EL (cell line): ENCODE measurements around the gene LMAN2.

ENCODE experiments used
- DNase-seq: peaks from one replicate; pipeline ENCODE4 v3.0.0-alpha.2; 2016

Gene LMAN2

GRCh38 chr5:177351392-177352329, at the start of gene LMAN2:
Gene LMAN2 (minus strand): TSS chr5:177351668. CDS start chr5:177351647, 21 bp downstream.
- peak; percentile 96 for DNase-seq

GRCh38 chr5:177399997-177400868, 48.8 kb upstream of the LMAN2 start, which contains the start of gene PFN3:
Gene PFN3 (minus strand): TSS chr5:177400661. CDS start chr5:177400576, 85 bp downstream.
- peak; percentile 22 for DNase-seq

DNA sequence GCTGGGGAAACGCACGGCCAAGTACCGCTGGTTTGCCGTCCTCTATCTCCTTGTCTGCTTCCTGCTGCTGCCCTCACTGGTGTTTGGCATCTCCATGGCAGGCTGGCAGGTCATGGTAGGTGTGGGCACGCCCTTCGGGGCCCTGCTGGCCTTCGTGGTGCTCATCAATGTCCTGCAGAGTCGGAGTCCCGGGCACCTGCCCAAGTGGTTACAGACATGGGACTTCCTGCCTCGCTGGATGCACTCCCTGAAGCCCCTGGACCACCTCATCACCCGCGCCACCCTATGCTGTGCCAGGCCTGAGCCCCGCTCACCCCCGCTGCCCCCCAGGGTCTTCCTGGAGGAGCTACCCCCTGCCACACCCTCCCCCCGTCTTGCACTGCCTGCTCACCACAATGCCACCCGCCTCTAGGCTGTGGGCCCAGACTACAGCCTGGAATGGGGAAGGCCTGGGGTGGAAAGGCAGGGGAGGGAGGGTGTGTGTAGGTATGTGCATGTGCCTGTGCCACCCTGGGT, 46.5 kb upstream of the LMAN2 start:
- DNase-seq = no peak

- DNase-seq = no peak
These were observed 45.3 kb upstream of the LMAN2 start for GRCh38 chr5:177396807-177397206.

- DNase-seq = no peak
These were observed 44.6 kb upstream of the LMAN2 start for GRCh38 chr5:177396078-177396477.

DNA sequence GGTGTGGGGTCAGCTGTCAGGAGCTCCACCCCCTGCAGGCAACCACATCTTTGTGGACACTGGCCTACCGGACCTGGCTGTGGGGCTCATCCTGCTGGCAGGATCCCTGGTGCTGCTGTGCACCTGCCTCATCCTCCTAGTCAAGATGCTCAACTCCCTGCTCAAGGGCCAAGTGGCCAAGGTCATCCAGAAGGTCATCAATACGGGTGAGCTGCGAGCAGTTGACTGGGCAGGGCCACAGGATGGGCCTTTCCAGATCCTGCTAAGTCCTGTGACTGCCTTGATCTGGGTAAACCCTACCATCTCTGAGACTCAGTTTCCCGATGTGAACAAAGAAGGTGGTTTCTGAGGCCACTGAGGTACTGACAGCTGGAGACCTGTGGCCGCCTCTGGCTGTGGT, 42.5 kb upstream of the LMAN2 start:
- no peak for DNase-seq

DNA sequence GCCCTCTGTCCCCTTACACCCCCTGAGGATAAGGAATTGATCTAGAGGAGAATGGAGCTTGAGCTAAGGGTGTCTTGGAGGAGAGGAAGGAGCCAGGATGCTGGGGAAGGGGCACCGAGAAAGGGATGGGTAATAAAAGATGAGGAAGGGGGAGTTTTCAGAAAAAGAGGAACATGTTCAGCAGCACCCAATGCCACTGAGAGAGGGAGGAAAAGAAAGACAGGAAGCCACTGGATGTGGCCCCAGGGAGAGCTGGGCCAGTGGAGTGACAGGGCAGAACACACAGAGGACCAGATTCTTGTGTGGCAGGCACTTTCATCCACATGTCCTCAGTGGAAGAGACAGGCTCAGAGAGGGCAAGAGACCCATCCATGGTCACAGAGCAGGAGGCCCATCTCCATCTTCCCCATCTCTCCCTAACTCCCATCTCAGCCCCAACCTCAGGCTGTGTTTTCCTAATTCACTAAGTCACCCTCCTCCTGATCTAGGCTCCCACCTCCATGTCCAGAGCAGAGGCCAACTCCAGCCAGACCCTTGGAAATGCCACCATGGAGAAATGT, 41.8 kb upstream of the LMAN2 start:
- DNase-seq = no peak

DNA sequence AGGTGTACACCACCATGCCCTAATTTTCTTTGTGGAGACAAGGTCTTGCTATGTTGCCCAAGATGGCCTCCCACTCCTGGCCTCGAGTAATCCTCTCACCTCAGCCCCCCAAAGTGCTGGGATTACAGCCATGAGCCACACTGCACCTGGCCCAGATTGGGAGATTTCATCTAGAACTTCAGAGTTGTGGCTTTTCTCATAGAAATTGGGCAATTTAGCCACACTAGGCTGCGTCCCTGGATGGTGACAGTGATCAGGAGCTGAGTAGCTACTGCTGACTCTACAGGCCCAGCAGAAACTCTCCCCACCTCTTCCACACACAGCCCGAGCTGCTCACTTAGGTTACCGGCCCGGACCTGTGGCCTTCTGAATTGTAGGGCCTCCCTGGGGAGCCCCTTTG, 41.3 kb upstream of the LMAN2 start:
- no peak for DNase-seq

DNA sequence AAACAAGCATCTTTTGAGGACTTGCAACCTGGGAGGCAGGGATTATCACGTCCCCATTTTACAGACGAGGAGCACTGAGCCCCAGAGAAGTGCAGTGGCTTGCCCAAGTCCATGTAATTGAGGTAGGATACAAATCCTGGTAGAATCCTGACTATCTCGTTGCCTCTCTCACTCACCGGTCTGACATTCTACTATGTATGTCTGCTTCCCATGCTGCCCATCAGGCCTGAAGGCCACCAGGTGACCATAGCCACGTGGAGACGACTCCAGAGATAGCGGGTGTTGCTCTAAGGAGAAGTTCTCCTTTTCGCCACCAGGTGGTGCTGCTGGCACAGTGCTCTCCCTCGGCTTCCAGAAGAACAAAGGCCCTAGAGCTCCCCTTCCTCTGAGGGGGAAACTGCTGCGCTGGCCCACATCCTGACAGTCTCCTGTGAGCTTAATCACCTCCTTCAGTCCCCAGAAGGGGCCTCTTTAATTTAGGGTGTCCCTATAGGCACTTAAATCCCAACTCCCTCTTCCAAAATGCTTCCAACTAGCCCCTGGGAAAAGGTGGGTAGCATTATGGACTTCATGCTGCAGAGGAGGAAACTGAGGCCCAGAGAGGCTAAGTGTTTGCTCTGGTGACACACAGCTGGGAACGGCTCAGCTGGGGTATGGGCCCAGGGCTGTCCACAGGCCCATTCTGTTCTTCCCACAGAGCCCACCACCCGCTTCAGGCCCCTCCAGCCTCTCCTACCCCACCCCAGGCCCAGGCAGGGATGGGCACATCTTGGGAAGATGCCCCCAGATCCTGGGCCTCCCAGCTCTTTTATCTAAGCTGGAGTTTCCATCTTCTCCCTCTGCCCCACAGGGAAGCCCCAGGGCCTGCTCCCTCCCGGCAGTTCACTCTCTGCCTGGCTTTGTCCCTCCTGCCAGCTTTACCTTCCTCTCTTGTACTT, 39.2 kb upstream of the LMAN2 start:
- DNase-seq = peak; percentile 85

GRCh38 chr5:177389241-177390169, 38.0 kb upstream of the LMAN2 start:
- DNase-seq = peak; percentile 97

- no peak for DNase-seq
These were observed 37.1 kb upstream of the LMAN2 start for GRCh38 chr5:177388521-177389052.

DNA sequence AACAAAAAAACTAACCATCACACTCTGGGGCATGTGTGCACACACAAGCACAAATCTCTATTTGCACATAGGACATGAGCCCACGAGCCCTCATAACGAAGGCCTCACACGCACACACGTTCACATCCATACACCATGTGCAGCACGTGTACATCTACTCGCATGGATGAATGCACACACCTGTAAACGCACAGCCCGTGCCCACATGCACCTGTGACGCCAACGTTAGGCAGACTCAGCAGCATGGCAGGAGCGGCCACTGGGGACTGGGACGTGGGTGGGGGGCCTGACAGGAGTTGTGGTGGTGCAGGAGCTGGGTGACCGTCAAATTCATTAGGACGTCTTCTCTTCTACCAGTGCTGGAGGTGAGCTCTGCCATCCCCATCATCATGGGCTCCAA, 35.9 kb upstream of the LMAN2 start:
- no peak for DNase-seq

DNA sequence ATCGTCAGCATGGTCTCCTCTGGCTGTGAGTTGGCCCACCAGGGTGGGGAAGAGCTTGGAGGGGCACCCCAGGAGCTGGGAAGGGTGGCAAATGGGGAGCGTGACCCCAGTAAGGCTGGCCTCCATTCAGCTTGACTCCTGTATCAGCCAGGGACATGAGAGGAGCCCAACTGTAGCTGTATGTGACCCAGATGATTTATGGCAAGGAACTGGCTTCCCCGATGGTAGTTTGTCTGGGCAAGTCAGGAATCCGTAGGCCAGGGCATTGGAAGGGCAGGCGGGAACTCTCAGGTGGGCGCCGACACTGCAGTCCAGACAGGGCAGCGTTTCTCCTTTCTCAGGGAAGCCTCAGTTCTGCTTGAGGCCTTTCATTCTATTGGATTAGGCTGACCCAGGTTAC, 35.1 kb upstream of the LMAN2 start:
- DNase-seq = no peak

GRCh38 chr5:177385720-177386119, 34.3 kb upstream of the LMAN2 start:
- no peak for DNase-seq

DNA sequence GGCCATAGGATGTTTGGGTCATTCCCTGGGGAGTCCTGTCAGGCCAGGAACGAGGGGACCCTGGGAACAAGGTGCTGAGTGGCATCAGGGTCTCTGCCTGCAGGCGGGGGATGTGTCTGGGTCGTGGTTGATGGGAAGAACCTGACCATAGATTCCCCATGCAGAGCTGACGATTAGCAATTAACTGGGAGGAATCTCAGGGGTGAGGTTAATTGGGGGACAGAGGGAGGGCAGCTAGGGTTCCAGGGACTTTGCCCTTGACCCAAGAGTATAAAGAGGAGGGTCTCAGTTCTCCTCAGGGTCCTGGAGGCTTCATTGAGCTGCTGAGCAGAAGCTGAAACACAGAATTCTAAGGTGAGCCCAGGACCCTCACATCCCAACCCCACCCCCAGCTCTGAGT, 32.7 kb upstream of the LMAN2 start, which contains the start of gene SLC34A1:
TSS of gene SLC34A1 (plus strand) at position 301 of the 400 bp plus-strand sequence. CDS start 1,308 bp downstream, outside the sequence.
- DNase-seq = no peak

DNA sequence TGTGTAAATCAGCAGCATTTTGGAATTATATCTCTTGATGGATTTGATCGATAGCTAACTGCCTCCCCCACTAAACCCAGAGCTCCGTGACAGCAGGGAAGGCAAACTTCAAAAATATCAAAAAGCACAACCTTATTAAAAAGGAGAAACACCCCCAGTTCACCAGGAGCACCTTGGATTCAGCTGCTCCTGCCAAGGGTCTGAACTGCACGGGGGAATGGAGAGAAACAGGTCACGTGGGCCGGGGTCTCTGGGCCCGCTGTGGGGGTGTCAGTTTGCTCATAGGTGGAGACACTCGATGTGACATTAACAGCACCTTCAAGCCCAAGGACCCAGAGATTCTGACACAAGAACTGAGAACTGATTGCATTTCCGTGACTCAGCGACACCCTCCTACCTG, 31.7 kb upstream of the LMAN2 start:
- DNase-seq = no peak

DNA sequence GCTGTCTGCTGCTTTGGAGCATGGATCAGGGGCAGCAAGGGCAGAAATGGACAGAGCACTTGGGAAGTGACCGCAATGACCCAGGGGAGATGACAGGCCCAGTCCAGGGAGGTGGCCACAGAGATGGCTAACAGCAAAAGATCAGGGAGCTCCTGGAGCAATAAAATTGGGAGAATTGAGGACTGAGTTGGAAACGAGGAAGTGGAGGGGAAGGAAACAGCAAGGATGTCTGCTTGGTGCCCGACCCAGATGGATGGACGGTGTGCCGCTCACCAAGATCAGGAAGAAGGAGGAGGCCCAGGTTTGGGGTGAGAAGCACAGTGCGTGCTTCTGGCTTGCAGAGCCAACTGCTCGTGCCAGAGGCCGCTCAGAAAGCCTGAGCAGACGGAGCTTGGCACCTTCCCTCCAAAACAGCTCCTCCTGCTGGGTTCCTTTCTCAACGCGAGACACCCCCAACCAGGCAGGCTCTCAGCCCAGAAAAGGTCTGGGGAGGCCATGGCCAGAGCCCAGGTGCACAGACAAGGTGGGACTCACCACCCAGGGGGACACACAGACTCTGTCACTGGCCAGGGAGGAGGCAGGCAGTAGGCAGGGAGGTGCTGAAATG, 31.1 kb upstream of the LMAN2 start:
- DNase-seq = peak; percentile 18

DNA sequence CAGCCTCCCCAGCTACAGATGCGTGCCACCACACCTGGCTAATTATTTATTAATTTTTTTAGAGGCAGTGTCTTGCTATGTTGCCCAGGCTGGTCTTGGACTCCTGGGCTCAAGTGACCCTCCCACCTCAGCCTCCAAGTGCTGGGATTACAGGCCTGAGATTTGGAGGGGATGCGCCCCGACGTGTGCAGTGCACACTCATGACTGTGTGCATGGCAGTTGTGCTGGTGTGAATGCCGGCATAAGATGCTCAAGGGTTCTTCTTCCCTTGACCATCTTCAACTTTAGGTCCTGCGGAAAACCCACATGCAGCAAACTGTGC, 29.3 kb upstream of the LMAN2 start:
- DNase-seq = no peak

- DNase-seq = peak; percentile 83
These were observed 27.7 kb upstream of the LMAN2 start for GRCh38 chr5:177378884-177379883.
